B cell (primary cell): ENCODE results near the gene GINM1. TPM values are rescaled to one million over a fixed set of nuclear protein-coding genes. Genes with fewer than 3 reads are reported as not detected.

Experiments used
- ATAC-seq: fragments of 200-7000 bp; cut with Tn5 transposase; one replicate; pipeline ENCODE4 v1.10.0; 2021; ENCODE audit warnings: low read depth, mild to moderate bottlenecking, moderate number of reproducible peaks, moderate library complexity
- CTCF ChIA-PET: fragments of 350-600 bp; sonication (Branson Sonifier 250); formaldehyde crosslinking; loops from one replicate; lab custom pipeline; 2021; ENCODE audit warnings: antibody characterized with exemption, inconsistent platforms; lab: Charles Lee
- POLR2A ChIA-PET: fragments of 350-600 bp; sonication (Branson Sonifier 250); formaldehyde crosslinking; loops from one replicate; lab custom pipeline; 2021; ENCODE audit warnings: antibody characterized with exemption; lab: Charles Lee
- DNase-seq: peaks from one replicate; pipeline ENCODE4 v3.0.0; 2013
- H2AFZ ChIP-seq: 2 replicates; pipeline ENCODE4 v1.6.1; 2012; ENCODE audit warnings: mild to moderate bottlenecking, low read depth, low read length; ENCODE audit not compliant: insufficient read depth, poor library complexity, severe bottlenecking
- H3K27ac ChIP-seq, 2 donors: 1 replicate in 1 of 2; 2 replicates in 1 of 2; pipeline ENCODE4 v1.5.1; 2012 to 2013; ENCODE audit warnings: low read length in 2 of 2, mild to moderate bottlenecking in 2 of 2, moderate library complexity in 1 of 2
- H3K27me3 ChIP-seq, 4 experiments: fragments of 200-600 bp in 1 of 4; sonication (generic) in 1 of 4; replicated peaks in 1 of 4; 1 replicate in 2 of 4; 2 replicates in 2 of 4; pipeline versions ENCODE4 v1.6.1 to v1.7.0; 2013 to 2016; ENCODE audit warnings: low read length in 3 of 4, mild to moderate bottlenecking in 2 of 4, mixed read lengths in 1 of 4, moderate library complexity in 1 of 4; ENCODE audit not compliant: insufficient read depth in 4 of 4, control insufficient read depth in 3 of 4; ENCODE audit errors: control extremely low read depth in 1 of 4
- H3K36me3 ChIP-seq, 2 experiments: replicated peaks in 1 of 2; 1 replicate in 1 of 2; 2 replicates in 1 of 2; pipeline versions ENCODE4 v1.6.1 to v1.7.1; 2013; ENCODE audit warnings: low read length in 1 of 2; ENCODE audit not compliant: insufficient read depth in 2 of 2, control insufficient read depth in 1 of 2; ENCODE audit errors: control extremely low read depth in 1 of 2, extremely low read depth in 1 of 2
- H3K4me1 ChIP-seq, 2 donors: fragments of 200-600 bp in 1 of 2; sonication (generic) in 1 of 2; 1 replicate in 1 of 2; 2 replicates in 1 of 2; pipeline versions ENCODE4 v1.5.1 to v1.6.1; 2013 to 2017; ENCODE audit warnings: low read length in 2 of 2; ENCODE audit not compliant: control insufficient read depth in 2 of 2, insufficient read depth in 2 of 2
- H3K4me2 ChIP-seq: replicated peaks from 2 replicates; pipeline ENCODE3; 2012; ENCODE audit warnings: mild to moderate bottlenecking, low read depth, low read length; ENCODE audit not compliant: poor library complexity, severe bottlenecking
- H3K4me3 ChIP-seq, 5 experiments: fragments of 200-600 bp in 1 of 5; sonication (generic) in 1 of 5; 1 replicate in 3 of 5; 2 replicates in 2 of 5; pipeline versions ENCODE4 v1.5.1 to v1.7.0; 2011 to 2016; ENCODE audit warnings: low read length in 4 of 5, mild to moderate bottlenecking in 4 of 5, low read depth in 2 of 5, control low read depth in 1 of 5, moderate library complexity in 1 of 5; ENCODE audit not compliant: insufficient read depth in 1 of 5; ENCODE audit errors: control extremely low read depth in 1 of 5, extremely low read depth in 1 of 5
- H3K79me2 ChIP-seq: fragments of 200-600 bp; sonication (generic); one replicate; pipeline ENCODE4 v1.6.0; 2016; ENCODE audit warnings: low read length; ENCODE audit not compliant: control insufficient read depth, insufficient read depth
- H3K9ac ChIP-seq: fragments of 200-600 bp; sonication (generic); 2 replicates; pipeline ENCODE4 v1.6.1; 2017; ENCODE audit warnings: mild to moderate bottlenecking, low read length, moderate library complexity
- H3K9me3 ChIP-seq, 3 donors: one replicate each; pipeline versions ENCODE4 v1.6.1 to v1.7.1; 2013; ENCODE audit warnings: low read length in 2 of 3; ENCODE audit not compliant: control insufficient read depth in 2 of 3, insufficient read depth in 1 of 3; ENCODE audit errors: control extremely low read depth in 1 of 3
- H4K20me1 ChIP-seq: 2 replicates; pipeline ENCODE4 v1.6.0; 2012; ENCODE audit warnings: mild to moderate bottlenecking, low read length; ENCODE audit not compliant: insufficient read depth, control insufficient read depth, poor library complexity, severe bottlenecking
- H3K27ac Mint-ChIP-seq: one replicate; pipeline ENCODE4 v1.8.0; 2021; ENCODE audit warnings: mixed read lengths
- H3K27me3 Mint-ChIP-seq: one replicate; pipeline ENCODE4 v1.8.0; 2021; ENCODE audit warnings: mixed read lengths
- H3K4me1 Mint-ChIP-seq: one replicate; pipeline ENCODE4 v1.8.0; 2021; ENCODE audit warnings: mixed read lengths
- H3K4me3 Mint-ChIP-seq: one replicate; pipeline ENCODE4 v1.8.0; 2021; ENCODE audit warnings: mixed read lengths
- H3K9me3 Mint-ChIP-seq: one replicate; pipeline ENCODE4 v1.8.0; 2022; ENCODE audit warnings: mixed read lengths; ENCODE audit not compliant: insufficient read depth
- CTCF ChIP-seq: fragments of 200-600 bp; IDR thresholded peaks from one replicate; pipeline ENCODE4 v1.8.0; 2022; ENCODE audit warnings: antibody characterized with exemption, mild to moderate bottlenecking
- EZH2 ChIP-seq: IDR thresholded peaks from 2 replicates; pipeline ENCODE4 v1.6.1; 2012; ENCODE audit warnings: borderline replicate concordance, low read depth, mild to moderate bottlenecking, moderate library complexity, low read length; ENCODE audit not compliant: insufficient read depth, poor library complexity, severe bottlenecking
- WGBS: methylation state at CpG from one replicate; pipeline ENCODE4 v1.1.5; 2013; ENCODE audit warnings: missing lambda C conversion rate; ENCODE audit not compliant: insufficient coverage; 5-methylcytosine and 5-hydroxymethylcytosine counted together
- intact Hi-C: fragments of 100-400 bp; cut with micrococcal nuclease; formaldehyde crosslinking; loops from one replicate; pipeline ENCODE4 v1.10.0; 2022
- polyA plus RNA-seq: library from polyadenylated mRNA; depleted of rRNA; stranded (reverse); fragments of >200 nt; gene quantifications from 2 replicates; pipeline ENCODE4 v1.2.3, GENCODE V29; 2012
- total RNA-seq, 2 donors: library from RNA; stranded (reverse); fragments of 120-200 nt in 1 of 2; gene quantifications; 1 replicate in 1 of 2; 2 replicates in 1 of 2; pipeline versions ENCODE4 v1.2.3 to v1.2.4, GENCODE V29; 2013 to 2022

The GINM1 gene
- total and polyA plus RNA-seq, 2 donors (not counting 1 experiment from before 2014, with no cell fraction given), result 14.4 to 23.0 TPM

- intact Hi-C loops, result no loop called here
- 71% methylated on average over 5 of the region's 5 CpGs for WGBS
- no peak for TF ChIP-seq EZH2
- TF ChIP-seq CTCF, result no peak
- Histone ChIP-seq H3K79me2 (no peaks in the 10 kb centered on the region), H2AFZ (no peak overlapping the region), H3K27ac (no peak overlapping the region), H3K9me3 (no peaks in the 10 kb centered on the region), H3K4me1 (no peaks in the 10 kb centered on the region), H3K36me3 (no peaks in the 10 kb centered on the region), H3K4me3 (no peak overlapping the region), H3K27me3 (peaks cover 0 to 3% (median 0%) of the 10 kb centered on the region in 4 experiments), H3K4me2 (no peak overlapping the region), H3K9ac (no peak overlapping the region), H4K20me1 (no peaks in the 10 kb centered on the region)
- DNase-seq (no peak), ATAC-seq (no peak)
- Mint-ChIP-seq H3K27me3 (peaks cover 22% of the 10 kb centered on the region), H3K27ac (no peak overlapping the region), H3K4me1 (peaks cover 5% of the 10 kb centered on the region), H3K4me3 (no peak overlapping the region), H3K9me3 (no peaks in the 10 kb centered on the region)
- POLR2A ChIA-PET, result no interaction called here
- CTCF ChIA-PET, result interaction anchor here (0.5 to 9.7 kb wide), 2 partner anchors 11 to 20 kb away, joined by 3 to 90 read pairs; partner anchors contain the start of gene GINM1
Measured at GRCh38 chr6:149551920-149552319, 14.3 kb upstream of the GINM1 start.

- POLR2A ChIA-PET, result no interaction called here
- no peak for TF ChIP-seq CTCF
- TF ChIP-seq EZH2, result no peak
- CTCF ChIA-PET, result no interaction called here
- H4K20me1 ChIP-seq, result no peaks in the 10 kb centered on the region
- peaks cover 26% of the 10 kb centered on the region for H3K27me3 Mint-ChIP-seq
- DNase-seq (no peak), ATAC-seq (no peak)
- no peak overlapping the region for H3K9ac ChIP-seq
- no peak overlapping the region for H3K27ac Mint-ChIP-seq
- H3K79me2 ChIP-seq, result no peaks in the 10 kb centered on the region
- no peaks in the 10 kb centered on the region for H3K9me3 Mint-ChIP-seq
- no peaks in the 10 kb centered on the region for H3K4me1 Mint-ChIP-seq
- H3K27ac ChIP-seq, result no peak overlapping the region
- H3K36me3 ChIP-seq, result no peaks in the 10 kb centered on the region
- H2AFZ ChIP-seq, result no peak overlapping the region
- H3K27me3 ChIP-seq, result peaks cover 0 to 3% (median 0%) of the 10 kb centered on the region in 4 experiments
- intact Hi-C loops, result no loop called here
- H3K4me2 ChIP-seq, result no peak overlapping the region
- H3K4me3 ChIP-seq, result no peak overlapping the region
- no peak overlapping the region for H3K4me3 Mint-ChIP-seq
- H3K4me1 ChIP-seq, result no peaks in the 10 kb centered on the region
- no peaks in the 10 kb centered on the region for H3K9me3 ChIP-seq
Measured at GRCh38 chr6:149558029-149558428, 8.1 kb upstream of the GINM1 start.
